GM12878 (cell line): ENCODE data around the gene LSP1. TPM values are rescaled to one million over a fixed set of nuclear protein-coding genes. Genes with fewer than 3 reads are reported as not detected.

ENCODE experiments used
- ATAC-seq: fragments of 200-7000 bp; cut with Tn5 transposase; 3 replicates; pipeline ENCODE4 v1.9.1; 2020; ENCODE audit warnings: mild to moderate bottlenecking, moderate library complexity
- BruUV-seq: library from RNA; stranded (reverse); fragments of 400-500 nt; replicated peaks from 2 replicates; lab custom pipeline; 2021; lab: Mats Ljungman, UMichigan
- CTCF ChIA-PET: fragments of 300-600 bp; sonication (Branson Sonifier 250); formaldehyde crosslinking; extraction: SDS; loops from one replicate; lab custom pipeline; 2021; ENCODE audit warnings: inconsistent platforms; lab: Yijun Ruan, JAX
- POLR2A ChIA-PET: fragments of 350-600 bp; formaldehyde crosslinking; extraction: SDS; loops from one replicate; lab custom pipeline; 2021; ENCODE audit warnings: inconsistent platforms; lab: Charles Lee
- RAD21 ChIA-PET: fragments of 300-600 bp; sonication (Branson Sonifier 250); formaldehyde crosslinking; loops from one replicate; lab custom pipeline; 2023; ENCODE audit warnings: antibody characterized with exemption; ENCODE audit not compliant: unreplicated experiment; lab: Charles Lee
- SMC1A ChIA-PET: fragments of 300-600 bp; sonication (Branson Sonifier 250); formaldehyde crosslinking; loops from one replicate; lab custom pipeline; 2023; ENCODE audit not compliant: unreplicated experiment, uncharacterized antibody; lab: Charles Lee
- DNase-seq: peaks from one replicate; pipeline ENCODE4 v3.0.0-alpha.2; 2011; ENCODE audit warnings: low read depth, low spot score
- FAIRE-seq: peaks from 3 replicates; lab custom pipeline; 2011; peaks lifted over from hg19 to GRCh38; lab: Jason Lieb, UNC
- H2AFZ ChIP-seq: 2 replicates; pipeline ENCODE4 v1.6.0; 2011; ENCODE audit warnings: low read depth, low read length, control low read depth; ENCODE audit not compliant: control insufficient read depth
- H3K27ac ChIP-seq: 2 replicates; pipeline ENCODE4 v1.5.1; 2011; ENCODE audit warnings: control low read depth; ENCODE audit not compliant: control insufficient read depth, insufficient read depth
- H3K27me3 ChIP-seq, 2 experiments: replicated peaks in 1 of 2; 2 replicates each; pipeline versions ENCODE4 v1.6.0 to v1.6.1; 2011; ENCODE audit warnings: low read length in 1 of 2; ENCODE audit not compliant: control insufficient read depth in 2 of 2, insufficient read depth in 2 of 2
- H3K36me3 ChIP-seq, 2 experiments: 2 replicates each; pipeline ENCODE4 v1.5.1; 2011; ENCODE audit warnings: low read length in 1 of 2; ENCODE audit not compliant: control insufficient read depth in 2 of 2, insufficient read depth in 2 of 2
- H3K4me1 ChIP-seq: 2 replicates; pipeline ENCODE4 v1.6.1; 2011; ENCODE audit warnings: mild to moderate bottlenecking, low read length, moderate library complexity, mixed read lengths; ENCODE audit not compliant: control insufficient read depth, insufficient read depth
- H3K4me2 ChIP-seq: 2 replicates; pipeline ENCODE4 v1.6.0; 2011; ENCODE audit warnings: control low read depth; ENCODE audit not compliant: control insufficient read depth, insufficient read depth
- H3K4me3 ChIP-seq: fragments of 200-600 bp; sonication (generic); 2 replicates; pipeline ENCODE4 v1.5.1; 2016
- H3K79me2 ChIP-seq: 2 replicates; pipeline ENCODE4 v1.6.0; 2011; ENCODE audit warnings: low read length; ENCODE audit not compliant: control insufficient read depth, insufficient read depth
- H3K9ac ChIP-seq: 2 replicates; pipeline ENCODE4 v1.8.0; 2011; ENCODE audit warnings: low read length, control low read depth, mixed read lengths; ENCODE audit not compliant: control insufficient read depth, insufficient read depth
- H3K9me3 ChIP-seq: replicated peaks from 3 replicates; pipeline ENCODE4 v1.5.1; 2011; ENCODE audit warnings: mild to moderate bottlenecking, low read length; ENCODE audit not compliant: control insufficient read depth, insufficient read depth
- H4K20me1 ChIP-seq: 2 replicates; pipeline ENCODE4 v1.6.0; 2011; ENCODE audit not compliant: control insufficient read depth, insufficient read depth
- CUX1 ChIP-seq: IDR thresholded peaks from 2 replicates; pipeline ENCODE4 v1.6.1; 2012; ENCODE audit warnings: improper control_type of control experiment, low read depth, low read length; ENCODE audit not compliant: insufficient replicate concordance
- HCFC1 ChIP-seq: fragments of 150-350 bp; IDR thresholded peaks from 2 replicates; pipeline ENCODE4 v1.6.1; 2014; ENCODE audit warnings: low read length
- WGBS: methylation state at CpG from one replicate; pipeline ENCODE4 v1.1.6; 2016; ENCODE audit warnings: low lambda C conversion rate; ENCODE audit not compliant: insufficient replicate concordance, insufficient coverage; ENCODE audit errors: missing lambda C conversion rate; 5-methylcytosine and 5-hydroxymethylcytosine counted together
- in situ Hi-C: fragments of 300-500 bp; cut with MboI; formaldehyde crosslinking; loops from 9 replicates; pipeline ENCODE4 v1.14.3; 2018; ENCODE audit warnings: mixed read lengths
- intact Hi-C: fragments of 100-400 bp; cut with micrococcal nuclease; formaldehyde crosslinking; loops from one replicate; pipeline ENCODE4 v1.14.2; 2022; ENCODE audit not compliant: unreplicated experiment
- polyA plus RNA-seq, 11 experiments: library from polyadenylated mRNA; depleted of rRNA in 4 of 11; unstranded in 6 of 11; stranded (reverse) in 5 of 11; fragments of >200 nt; fragmentation: Nextera tagmentation in 4 of 11; fragmentation: Illumina TruSeq in 1 of 11; extraction: Ambion mirVana in 4 of 11; extraction: Trizol in 1 of 11; gene quantifications; 1 replicate in 1 of 11; 2 replicates in 10 of 11; pipeline versions ENCODE4 v1.2.1 to v1.2.3, GENCODE V29; 2011 to 2016; ENCODE audit warnings: inconsistent platforms in 2 of 11, missing spikeins in 2 of 11, low read depth in 1 of 11
- total RNA-seq, 4 experiments: library from RNA; depleted of rRNA in 3 of 4; stranded (reverse); fragments of >200 nt in 3 of 4; fragmentation: Illumina TruSeq in 1 of 4; extraction: Trizol in 1 of 4; gene quantifications; 2 replicates each; pipeline versions ENCODE4 v1.2.1 to v1.2.3, GENCODE V29; 2013 to 2021
- TF ChIP-seq, protein P1 (sequence below): fragments of 450-650 bp; IDR thresholded peaks from 2 replicates; pipeline ENCODE4 v1.6.1; 2018; ENCODE audit warnings: mild to moderate bottlenecking, low read depth, moderate library complexity; ENCODE audit not compliant: partially characterized antibody

The LSP1 gene
- total and polyA plus RNA-seq, 10 of the 15 experiments (the other 5 are each of a cell fraction or from before 2014, with no cell fraction given): 19.2 to 488 (median 369) TPM

GRCh38 chr11:1856306-1857005 is 3.6 kb downstream of the LSP1 start:
- no TSS peak for BruUV-seq
- POLR2A ChIA-PET: no interaction called here
- no peaks in the 10 kb centered on the region for H3K9me3 ChIP-seq
- peaks cover 17% of the 10 kb centered on the region; the same call in 1 of the 2 replicates for H4K20me1 ChIP-seq
- H3K4me3 ChIP-seq: peak overlapping the region; percentile 96; the same call in 1 of the 2 replicates
- H3K9ac ChIP-seq: peak overlapping the region; percentile 68
- H3K27ac ChIP-seq: peak overlapping the region; percentile 99
- H3K79me2 ChIP-seq: peaks cover 89% of the 10 kb centered on the region
- ATAC-seq (no peak), FAIRE-seq (no peak), DNase-seq (no peak)
- H3K27me3 ChIP-seq: no peaks in the 10 kb centered on the region
- intact Hi-C loops (no loop called here), in situ Hi-C loops (loop anchor here (10.0 kb wide), 1 partner anchor 1012 kb away; the partner anchor contains the start of genes POLR2L and TSPAN4)
- WGBS: 90% methylated on average over 13 of the region's 13 CpGs
- peak overlapping the region; percentile 100 for H3K4me2 ChIP-seq
- TF ChIP-seq CUX1: no peak
- TF ChIP-seq, protein P1, sequence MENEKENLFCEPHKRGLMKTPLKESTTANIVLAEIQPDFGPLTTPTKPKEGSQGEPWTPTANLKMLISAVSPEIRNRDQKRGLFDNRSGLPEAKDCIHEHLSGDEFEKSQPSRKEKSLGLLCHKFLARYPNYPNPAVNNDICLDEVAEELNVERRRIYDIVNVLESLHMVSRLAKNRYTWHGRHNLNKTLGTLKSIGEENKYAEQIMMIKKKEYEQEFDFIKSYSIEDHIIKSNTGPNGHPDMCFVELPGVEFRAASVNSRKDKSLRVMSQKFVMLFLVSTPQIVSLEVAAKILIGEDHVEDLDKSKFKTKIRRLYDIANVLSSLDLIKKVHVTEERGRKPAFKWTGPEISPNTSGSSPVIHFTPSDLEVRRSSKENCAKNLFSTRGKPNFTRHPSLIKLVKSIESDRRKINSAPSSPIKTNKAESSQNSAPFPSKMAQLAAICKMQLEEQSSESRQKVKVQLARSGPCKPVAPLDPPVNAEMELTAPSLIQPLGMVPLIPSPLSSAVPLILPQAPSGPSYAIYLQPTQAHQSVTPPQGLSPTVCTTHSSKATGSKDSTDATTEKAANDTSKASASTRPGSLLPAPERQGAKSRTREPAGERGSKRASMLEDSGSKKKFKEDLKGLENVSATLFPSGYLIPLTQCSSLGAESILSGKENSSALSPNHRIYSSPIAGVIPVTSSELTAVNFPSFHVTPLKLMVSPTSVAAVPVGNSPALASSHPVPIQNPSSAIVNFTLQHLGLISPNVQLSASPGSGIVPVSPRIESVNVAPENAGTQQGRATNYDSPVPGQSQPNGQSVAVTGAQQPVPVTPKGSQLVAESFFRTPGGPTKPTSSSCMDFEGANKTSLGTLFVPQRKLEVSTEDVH: no peak
- TF ChIP-seq HCFC1: no peak
- RAD21 ChIA-PET: interaction anchor here (0.9 to 1.2 kb wide), 2 partner anchors 9 to 24 kb away, joined by 3 read pairs; no protein-coding TSS in a partner anchor
- SMC1A ChIA-PET: interaction anchor here (1.4 to 1.7 kb wide), 3 partner anchors 15 to 162 kb away, joined by 3 to 6 read pairs (median 3); no protein-coding TSS in a partner anchor
- CTCF ChIA-PET: interaction anchor here (1.1 to 3.0 kb wide), 3 partner anchors 24 to 163 kb away, joined by 4 to 10 read pairs (median 5); no protein-coding TSS in a partner anchor
- peaks cover 1 to 3% of the 10 kb centered on the region in 2 experiments; a peak in 3 of 4 replicates for H3K36me3 ChIP-seq
- peaks cover 39% of the 10 kb centered on the region for H3K4me1 ChIP-seq
- H2AFZ ChIP-seq: no peak overlapping the region
